Stimulated activated CD4-positive, alpha-beta T cell treated with anti-CD3 and anti-CD28 coated beads, TNF-alpha, amount 100 ng/mL, for 24 hours (primary cell): Measurements from ENCODE around the gene IL1A.
"Not testable (repeated sequence)": the region's sequence is repeated elsewhere in the genome, so short reads cannot be mapped to it uniquely, and the experiment has no call there.

Experiments used
- DNase-seq, 3 experiments: peaks; one replicate each; pipeline ENCODE4 v3.0.0-alpha.2; 2020; ENCODE audit warnings: low read depth in 3 of 3

Gene IL1A, protein sequence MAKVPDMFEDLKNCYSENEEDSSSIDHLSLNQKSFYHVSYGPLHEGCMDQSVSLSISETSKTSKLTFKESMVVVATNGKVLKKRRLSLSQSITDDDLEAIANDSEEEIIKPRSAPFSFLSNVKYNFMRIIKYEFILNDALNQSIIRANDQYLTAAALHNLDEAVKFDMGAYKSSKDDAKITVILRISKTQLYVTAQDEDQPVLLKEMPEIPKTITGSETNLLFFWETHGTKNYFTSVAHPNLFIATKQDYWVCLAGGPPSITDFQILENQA

DNA sequence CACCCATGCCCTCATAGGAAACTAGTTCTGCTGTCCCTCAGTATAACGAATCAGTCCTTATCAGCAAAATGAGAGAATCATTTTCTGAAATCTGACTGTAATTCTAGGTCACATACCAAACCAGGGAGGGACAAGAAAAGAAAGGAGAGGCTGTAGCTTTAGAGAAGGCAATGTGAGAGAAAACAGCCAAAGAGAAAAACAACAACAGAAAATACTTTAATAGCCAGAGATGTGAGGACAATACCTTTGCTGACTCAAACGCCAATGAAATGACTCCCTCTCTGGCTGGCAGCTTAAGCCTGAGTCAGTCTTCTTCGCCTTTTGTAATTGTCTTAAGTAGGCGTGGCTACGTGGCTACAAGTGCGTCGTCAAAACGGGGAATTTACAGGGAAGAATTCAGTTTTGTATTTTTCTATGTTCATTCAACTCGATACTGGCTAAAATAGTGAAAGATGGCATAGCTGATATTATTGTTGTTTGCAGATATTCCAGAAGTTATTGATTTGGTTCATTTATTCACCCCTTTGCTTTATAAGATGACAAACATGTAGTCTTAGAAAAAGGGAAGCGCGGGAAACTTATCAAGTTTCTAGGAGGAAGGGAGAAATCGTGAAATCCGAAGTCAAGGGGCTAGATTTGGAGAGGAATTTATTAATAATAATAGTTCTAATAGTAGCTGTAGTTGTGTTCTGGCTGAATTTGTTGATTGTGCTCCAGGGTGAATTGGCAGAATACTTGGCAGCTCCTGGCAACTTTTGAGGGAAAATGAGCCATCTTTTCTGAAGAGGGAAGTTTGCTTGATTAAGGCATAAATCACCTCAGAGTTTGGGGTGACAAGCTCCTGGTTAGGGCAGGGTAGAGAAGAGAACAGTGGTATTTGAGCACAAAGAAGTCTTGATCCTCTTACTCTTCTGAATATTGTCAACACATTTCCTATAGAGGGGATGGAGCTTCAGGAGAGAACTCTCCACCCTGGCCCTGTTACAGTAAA lies at the start of gene IL1A:
Gene IL1A, minus strand, starts transcription at position 295 of the 991 bp plus-strand sequence. CDS start 723 bp downstream, outside the sequence.
- no peak for DNase-seq

DNA sequence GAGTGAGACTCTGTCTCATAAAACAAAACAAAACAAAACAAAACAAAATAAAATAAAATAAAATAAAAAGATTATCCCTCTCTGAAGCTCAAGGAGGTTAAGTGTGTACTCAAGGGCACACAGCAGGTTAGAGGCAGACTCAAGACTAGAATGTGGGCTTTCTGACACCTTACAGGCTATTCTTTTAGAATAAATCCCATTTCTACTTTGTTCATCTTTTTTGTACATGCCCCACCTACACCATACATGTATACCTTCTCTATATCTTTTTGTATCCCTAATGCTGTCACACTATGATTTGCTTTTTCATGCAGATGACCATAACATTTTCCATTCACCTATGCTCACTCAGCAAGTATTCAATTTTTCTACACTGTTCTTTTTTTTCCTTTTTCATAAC lies 49.7 kb upstream of the IL1A start:
- no peak for DNase-seq

DNA sequence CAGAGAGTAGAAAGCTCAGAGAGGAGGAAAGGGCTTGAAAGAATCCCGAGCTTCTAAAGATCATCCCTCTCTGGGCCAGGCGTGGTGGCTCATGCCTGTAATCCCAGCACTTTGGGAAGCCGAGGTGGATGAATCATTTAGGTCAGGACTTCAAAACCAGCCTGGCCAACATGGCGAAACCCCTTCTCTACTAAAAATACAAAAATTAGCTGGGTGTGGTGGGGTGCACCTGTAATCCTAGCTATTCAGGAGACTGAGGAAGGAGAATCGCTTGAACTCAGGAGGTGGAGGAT lies 49.3 kb upstream of the IL1A start:
- not testable (repeated sequence) for DNase-seq

DNA sequence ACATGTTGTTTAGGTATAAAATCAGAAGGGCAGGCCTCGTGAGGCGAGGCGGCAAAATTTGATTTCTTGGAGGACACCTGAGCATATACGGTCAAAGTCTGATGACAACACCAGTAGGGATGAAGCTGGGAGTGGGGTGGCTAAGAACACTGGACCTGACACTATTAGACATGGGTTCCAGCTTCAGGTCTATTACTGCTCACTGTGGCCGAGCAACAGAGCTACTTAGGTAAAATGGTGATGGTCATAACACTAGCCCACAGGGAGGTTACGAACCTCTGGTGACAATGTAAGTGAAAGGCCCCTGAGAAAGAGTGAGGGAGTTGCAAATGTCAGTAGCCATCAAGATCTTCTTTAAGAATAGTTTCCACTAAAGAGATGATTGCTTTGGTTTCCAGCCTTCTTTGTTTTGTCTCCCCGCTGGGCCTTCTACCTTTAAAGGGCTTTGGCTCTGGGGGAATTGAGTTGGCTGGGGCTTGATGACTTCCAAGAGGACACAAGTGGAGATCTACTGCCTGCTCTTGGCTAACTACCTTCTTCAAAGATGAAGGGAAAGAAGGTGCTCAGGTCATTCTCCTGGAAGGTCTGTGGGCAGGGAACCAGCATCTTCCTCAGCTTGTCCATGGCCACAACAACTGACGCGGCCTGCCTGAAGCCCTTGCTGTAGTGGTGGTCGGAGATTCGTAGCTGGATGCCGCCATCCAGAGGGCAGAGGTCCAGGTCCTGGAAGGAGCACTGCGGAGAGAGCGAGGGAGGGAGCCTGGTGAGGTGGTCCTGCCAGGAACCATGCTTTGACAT lies 48.7 kb upstream of the IL1A start:
- DNase-seq, result no peak

DNA sequence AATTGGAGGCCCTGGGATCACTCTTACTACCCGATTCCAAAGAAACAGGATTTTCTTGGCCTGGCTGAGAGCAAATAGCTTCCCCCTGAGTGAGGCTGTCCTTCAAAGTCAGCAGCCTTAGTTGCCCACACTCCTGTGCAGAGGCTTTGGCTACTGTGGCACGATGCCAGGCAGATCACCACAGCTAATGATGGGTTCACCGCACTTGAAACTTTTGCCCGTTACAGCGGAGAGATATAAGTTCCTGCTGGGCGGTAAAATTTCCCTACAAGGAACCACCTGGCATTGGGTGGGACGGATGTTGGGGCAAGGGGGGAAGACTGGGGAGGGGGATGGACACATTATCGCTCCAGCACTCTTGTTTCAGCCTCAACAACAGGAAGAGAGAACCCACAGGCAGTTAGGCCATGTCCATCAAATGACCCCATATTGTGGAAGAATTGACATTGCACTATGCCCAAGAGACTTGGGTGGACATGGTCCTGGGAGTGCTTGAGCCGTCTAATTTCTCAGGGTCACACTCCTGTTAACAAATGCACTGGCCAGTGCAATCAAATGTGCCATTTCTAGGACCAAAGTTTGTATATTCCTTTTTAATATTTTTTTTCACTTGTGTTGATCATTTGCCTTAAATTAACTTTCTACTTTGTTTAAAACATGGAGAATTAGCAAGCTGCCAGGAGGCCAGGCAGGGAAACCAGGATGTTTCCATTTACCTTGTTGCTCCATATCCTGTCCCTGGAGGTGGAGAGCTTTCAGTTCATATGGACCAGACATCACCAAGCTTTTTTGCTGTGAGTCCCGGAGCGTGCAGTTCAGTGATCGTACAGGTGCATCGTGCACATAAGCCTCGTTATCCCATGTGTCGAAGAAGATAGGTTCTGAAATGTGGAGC lies 47.9 kb upstream of the IL1A start:
- DNase-seq, result no peak

DNA sequence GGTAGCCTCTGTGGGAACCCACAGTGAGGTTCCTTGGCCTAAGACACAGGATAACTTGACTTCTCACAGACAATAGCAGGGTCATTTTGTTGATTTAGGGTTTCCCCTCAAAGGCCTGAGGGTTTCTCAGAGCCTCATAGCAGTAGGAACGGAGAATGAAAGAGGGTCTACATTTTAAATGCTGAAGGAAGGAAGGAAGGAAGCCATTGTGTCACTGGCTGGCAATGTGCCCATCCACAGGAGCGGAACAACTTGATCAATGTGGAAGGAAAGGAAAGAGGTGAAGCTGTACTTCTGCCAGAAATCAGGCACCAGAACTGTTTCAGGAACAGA lies 47.2 kb upstream of the IL1A start:
- DNase-seq, result no peak

DNA sequence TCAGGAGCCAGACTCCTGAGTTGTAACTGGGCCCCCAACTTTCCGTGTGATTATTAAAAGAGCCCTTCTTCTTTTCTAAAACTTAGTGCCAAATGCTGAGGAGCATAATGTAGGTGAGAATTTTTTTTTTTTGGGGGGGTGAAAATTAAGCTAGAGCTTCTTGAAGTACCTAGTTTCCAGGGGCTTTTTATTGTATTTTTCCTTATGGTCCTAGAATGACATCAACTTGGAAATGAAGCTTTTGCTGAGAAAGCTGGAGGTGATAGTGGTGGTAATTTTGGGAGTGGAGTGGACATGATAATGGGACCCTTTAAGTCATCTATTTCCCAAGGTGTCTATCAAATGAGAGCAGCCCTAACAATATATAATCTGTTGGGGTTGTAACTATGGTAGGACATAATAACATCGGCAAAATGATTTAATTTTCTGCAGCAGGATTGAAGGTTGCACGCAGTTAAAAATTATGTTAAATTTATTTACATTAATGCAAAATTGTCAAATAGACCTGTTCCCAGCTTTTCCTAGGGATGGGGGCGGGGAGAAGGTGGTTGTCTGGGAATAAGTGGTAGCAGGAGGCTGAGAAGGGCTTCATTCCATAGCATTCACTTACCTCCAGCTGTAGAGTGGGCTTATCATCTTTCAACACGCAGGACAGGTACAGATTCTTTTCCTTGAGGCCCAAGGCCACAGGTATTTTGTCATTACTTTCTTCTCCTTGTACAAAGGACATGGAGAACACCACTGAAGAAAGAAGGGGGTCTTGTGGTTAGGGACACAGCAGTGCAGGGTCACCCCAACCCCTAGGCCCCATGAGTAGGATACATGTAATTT lies 46.6 kb upstream of the IL1A start:
- DNase-seq, result no peak

DNA sequence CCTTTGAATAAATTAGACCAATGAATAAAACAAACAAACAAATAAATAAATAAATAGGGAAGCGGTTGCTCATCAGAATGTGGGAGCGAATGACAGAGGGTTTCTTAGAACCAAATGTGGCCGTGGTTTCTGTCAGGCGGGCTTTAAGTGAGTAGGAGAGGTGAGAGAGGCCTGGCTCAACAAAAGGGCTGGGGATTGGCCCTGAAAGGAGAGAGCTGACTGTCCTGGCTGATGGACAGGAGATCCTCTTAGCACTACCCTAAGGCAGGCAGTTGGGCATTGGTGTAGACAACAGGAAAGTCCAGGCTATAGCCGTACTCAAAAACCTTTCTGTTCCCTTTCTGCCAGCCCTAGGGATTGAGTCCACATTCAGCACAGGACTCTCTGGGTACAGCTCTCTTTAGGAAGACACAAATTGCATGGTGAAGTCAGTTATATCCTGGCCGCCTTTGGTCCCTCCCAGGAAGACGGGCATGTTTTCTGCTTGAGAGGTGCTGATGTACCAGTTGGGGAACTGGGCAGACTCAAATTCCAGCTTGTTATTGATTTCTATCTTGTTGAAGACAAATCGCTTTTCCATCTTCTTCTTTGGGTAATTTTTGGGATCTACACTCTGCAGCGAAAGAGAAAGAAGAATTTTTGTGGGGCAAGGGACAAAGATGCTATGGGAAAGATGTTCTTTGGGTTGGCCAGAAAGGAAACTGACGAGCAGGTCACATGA lies 45.8 kb upstream of the IL1A start:
- DNase-seq, result no peak

DNA sequence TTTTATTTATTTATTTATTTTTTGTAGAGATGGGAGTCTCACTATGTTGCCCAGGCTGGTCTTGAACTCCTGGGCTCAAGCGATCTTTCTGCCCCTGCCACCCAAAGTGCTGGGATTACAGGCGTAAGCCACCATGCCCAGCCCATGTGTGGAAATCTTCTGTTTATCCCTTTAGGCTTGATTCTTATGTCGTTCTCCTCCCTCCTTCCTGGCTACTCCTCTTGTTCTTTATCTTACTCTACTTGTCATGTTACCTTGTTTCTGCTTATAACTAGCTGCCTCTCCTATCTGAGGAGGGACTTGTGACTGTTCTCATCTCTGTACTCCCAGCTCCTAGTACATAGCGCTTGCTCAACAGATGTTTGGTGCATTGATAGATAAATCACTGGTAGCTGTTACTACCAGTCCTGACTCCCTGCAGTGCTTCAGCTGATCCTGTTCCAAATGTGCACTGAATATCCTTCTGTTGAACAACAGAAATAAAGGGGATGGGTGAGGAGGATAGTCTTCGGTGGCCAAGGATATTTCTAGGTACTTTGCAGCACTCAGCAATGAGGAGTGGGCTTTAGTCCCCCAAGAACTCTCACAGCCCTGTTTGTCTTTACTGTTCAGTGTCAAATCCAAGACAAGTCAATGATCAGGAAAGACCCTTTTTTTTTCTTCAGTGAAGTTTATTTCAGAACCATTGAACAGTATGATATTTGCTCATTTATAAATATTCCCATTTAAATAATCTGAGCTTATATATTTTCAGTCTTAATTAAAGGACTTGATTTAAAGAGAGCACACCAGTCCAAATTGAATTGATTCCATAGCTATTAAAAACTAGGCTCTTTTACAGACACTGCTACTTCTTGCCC lies 45.0 kb upstream of the IL1A start:
- DNase-seq, result no peak

DNA sequence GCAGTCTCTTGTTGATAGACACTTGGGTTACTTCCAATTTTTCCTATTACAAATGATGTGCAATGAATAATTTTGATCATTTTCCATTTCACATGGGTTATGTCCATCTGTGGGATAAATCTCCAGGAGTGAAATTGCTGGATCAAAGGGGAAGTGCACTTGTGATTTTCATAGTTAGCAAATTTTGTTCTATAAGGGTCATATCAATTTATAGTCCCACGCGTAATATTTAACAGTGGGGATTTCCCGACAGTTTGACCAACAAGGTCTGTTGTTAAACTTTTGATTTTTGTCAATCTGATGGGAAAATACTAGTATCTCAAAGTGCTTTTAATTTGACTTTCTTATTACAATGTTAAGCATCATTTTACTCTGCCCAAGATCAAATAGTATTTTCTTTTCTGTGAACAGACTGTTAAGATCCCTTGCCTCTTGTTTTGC lies 44.0 kb upstream of the IL1A start:
- no peak for DNase-seq

DNA sequence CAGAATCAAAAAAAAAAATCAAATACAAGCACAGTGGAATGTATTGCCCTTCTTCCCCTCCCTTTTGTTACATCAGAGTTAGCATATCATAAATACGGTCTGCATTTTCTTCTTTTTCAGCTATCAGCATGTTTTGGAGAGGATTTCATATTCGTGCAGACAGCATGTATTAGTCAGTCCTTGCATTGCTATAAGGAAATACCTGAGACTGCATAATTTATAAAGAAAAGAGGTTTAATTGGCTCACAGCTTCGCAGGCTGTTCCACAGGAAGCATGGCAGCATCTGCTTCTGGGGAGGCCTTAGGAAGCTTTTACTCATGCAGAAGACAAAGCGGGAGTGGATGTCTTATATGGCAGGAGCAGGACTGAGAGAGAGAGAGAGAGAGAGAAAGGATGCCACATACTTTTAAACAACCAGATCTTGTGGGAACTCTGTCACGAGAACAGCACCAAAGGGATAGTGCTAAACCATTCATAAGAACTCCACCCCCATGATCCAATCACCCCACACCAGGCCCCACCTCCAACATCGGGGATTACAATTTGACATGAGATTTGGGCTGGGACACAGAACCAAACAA lies 43.4 kb upstream of the IL1A start:
- no peak for DNase-seq

DNA sequence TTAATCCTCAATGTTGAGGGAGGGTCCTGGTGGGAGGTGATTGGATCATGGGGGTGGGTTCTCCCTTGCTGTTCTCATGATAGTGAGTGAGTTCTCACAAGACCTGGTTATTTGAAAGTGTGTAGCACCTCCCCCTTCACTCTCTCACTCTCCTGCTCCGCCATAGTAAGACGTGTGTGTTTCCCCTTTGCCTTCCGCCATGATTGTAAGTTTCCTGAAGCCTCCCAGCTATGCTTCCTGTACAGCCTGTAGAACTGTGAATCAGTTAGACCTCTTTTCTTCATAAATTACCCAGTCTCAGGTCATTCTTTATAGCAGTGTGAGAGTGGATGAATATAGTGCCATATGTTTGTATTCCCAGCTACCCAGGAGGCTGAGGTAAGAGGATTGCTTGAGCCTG lies 42.7 kb upstream of the IL1A start:
- no peak for DNase-seq

DNA sequence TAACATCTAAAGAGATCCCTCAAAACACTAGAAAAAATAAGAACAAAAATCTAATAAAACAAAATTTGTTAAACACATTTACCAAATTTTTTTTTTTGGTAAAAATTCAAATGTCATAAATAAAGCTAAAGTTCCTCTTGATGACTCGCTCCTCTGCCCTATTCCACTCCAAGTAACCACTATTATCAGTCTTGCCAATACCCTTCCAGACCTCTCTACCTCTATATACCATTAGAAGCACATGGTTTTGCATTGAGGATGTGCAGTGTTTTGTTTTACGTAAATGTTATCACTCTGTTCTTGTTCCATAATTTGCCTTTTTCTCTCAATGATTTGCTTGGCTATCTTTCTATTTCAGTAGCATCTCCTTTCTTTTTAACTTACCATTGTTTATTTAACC lies 41.4 kb upstream of the IL1A start:
- DNase-seq, result no peak

DNA sequence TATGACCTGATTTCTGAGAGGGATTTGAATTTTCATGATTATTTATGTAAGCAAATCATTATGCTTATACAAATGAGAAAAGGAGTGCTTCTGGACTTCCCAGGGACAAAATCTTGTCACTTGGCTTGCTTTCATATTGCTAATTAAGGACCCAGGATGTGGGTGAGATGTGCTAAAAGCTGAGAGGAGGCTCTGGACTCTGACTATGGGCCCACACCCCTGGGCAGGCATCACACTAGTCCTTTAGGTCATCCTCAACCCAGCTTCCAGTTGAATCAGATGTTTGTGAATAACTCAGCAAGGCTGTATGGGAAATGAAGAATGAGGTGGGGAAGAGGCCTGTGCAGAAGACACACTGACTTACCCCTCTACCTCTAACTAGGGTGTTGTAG lies 40.4 kb upstream of the IL1A start:
- DNase-seq, result no peak

DNA sequence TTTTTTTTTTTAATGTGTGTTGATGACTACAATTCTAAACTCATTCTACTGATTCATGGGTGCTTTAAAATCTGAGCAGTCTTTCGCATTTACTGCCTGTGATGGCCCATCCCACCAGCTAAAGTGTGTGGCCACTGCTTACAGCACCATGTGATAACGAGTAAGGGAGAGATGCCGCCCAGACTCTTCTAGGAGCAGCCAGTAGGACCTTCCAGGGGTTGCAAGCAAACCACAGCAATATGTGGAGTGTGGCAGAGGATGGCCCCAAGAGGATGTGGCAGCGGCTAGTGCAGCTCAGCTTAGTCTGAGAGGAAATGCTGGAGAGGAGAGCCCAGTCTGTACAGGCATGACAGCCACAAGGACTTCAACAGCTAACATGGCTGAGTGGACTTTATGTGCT lies 37.4 kb upstream of the IL1A start:
- no peak for DNase-seq

DNA sequence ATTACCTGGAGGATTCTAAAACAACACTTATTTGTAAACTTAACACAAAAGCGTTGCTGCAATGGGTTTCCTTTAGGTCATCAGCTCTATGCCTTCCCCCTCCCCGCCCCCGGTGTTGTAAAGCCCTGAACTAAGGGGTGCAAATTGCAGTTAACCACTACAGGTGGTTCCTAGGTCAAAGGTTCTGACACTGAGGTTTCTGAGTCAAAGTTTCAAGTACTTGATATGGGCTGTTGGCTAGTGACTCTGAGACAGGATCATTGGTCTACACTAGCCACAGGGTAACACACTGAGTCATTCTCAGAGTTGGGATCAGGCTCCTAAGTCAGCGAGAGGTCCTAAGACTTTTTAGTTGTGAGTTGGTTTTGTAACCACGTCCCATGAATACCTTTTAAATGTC lies 36.8 kb upstream of the IL1A start:
- peak in 1 of 3 experiments; percentile 57 for DNase-seq

DNA sequence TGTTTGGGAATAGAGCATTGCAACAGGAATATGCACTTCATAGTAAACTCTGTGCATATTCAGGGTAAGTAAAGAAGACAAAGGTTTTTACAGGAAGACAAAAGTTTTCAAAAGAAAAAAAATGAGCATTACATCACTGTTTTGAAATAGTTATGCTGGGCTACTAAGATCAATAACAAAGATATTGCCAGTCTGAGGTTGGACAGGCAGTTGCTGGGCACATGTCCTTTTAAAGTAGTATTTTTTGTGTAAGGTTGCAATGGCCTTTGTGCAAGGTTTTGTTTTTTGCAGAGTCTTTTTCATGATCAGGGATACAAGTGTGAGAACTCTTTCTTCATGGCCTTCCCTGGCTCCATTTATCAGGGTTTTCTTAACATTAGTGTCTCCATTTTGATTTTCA lies 36.0 kb upstream of the IL1A start:
- DNase-seq, result no peak

DNA sequence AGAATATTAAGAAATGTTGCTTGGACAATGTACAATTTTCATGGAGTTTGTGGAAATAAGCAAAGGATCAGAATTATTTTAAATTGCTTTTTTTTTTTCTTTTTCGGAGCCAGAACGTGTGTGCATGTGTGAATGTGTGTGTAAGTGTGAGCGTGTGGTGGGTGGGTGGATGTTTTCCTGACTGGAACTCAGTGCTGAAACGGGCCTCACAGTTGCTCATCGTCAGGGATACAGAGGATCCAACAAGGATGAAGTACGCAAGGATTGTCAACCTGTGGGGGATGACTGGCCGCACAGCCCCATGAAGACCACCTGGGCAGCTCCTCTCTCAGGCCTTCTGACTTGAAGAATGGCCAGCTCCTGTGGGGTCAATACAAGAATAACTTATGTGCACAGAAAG lies 34.8 kb upstream of the IL1A start:
- DNase-seq, result no peak
